GM19351 (cell line): ENCODE data around the gene FRMD4B.
A peak's percentile ranks its signal among the peaks of the same experiment; 100 is the strongest.
"Not testable (repeated sequence)": the region's sequence is repeated elsewhere in the genome, so short reads cannot be mapped to it uniquely, and the experiment has no call there.

Experiments
- ATAC-seq: cut with Tn5 transposase; IDR thresholded peaks from one replicate; pipeline ENCODE4 v1.9.1; 2021; ENCODE audit warnings: mild to moderate bottlenecking, moderate library complexity; ENCODE audit not compliant: unreplicated experiment

FRMD4B gene

DNA sequence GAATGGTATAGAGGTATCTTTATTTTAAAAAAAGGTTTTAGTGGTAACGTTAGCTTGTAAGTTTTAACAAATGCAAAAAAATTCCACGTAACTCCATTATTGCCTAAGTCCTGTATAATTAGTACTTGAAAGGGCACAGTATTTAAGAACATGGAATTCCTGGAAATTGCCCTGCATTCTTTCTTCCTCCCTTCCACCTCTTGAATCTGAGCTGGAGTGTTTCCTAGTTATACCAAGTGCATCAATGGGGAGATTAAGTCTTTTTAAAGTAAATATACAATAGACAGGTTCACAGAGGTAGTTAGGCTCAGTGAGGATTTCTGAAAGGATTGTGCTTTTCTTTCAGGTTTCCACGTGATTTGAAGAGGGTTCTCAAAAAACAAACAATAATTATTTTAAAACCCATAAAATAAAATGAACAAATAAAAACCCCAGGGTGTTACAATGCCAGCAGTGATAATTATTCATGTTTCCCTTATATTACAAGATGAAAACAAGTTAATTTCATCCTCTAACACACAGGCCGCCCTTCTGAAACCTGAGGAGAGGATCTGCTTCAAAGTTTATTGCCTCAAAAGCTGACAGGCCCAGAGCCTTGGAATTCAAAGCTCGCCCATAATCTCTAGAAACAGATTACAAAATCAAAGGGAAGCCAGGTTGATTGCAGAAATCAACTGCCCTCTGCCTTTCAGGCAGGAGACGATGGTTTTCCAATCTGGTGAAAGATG is 134.6 kb downstream of the FRMD4B start:
- ATAC-seq: no peak

DNA sequence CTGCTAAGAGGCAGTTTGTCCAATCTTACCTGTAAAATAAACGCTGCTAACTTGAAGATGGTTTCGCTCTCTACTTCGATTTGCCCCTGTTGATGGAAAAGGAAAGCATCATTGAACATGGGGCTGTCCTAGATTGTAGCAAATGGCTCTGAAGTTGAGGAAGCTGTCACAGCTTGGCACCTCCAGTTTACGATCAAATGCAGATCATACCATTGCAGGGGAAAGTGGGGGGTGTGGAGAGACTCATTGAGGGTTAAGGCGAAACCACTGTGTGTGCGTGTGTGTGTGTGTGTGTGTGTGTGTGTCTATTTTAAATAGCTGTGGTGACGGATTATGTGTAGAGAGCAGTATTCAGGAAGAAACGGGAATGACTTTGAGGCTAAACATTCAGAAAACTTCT is 135.9 kb downstream of the FRMD4B start:
- ATAC-seq: no peak

DNA sequence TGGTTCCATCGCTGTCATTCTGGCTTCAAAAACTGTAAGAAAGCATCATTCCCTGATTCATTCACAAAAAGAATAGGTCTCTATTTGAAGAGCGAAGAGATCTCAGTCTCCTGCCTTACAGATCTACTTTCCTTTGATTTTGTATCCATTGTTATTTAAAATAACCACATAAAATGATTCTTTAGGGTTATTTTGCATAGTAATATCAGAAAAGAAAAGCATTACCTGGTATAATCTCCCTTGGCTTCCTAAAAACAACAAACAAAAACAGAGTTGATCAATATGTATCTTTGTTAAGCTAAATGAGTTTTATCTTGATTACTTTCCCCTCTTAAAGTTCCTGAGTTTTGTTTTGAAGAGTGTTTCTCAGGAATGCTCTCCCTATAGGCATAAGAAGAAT is 136.9 kb downstream of the FRMD4B start:
- ATAC-seq: no peak

DNA sequence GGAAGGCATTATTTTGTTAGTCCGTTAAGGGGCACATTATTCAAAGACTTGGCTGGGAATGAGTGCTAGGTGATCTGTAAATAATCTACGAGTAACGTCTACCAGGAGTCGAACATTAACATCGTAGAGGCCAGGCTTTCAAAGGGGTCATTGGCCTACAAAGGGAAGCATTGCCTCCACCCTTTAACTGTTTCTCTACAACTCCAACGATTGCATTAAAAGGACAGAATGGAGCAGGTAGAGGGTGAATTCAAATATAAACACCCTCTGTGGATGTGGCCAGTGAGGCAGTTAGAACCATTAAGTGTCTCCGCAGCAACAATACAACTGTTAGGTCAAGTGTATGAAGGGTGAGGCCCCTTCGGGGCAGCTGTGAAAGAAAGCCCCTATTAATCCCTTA is 137.5 kb downstream of the FRMD4B start:
- no peak for ATAC-seq

DNA sequence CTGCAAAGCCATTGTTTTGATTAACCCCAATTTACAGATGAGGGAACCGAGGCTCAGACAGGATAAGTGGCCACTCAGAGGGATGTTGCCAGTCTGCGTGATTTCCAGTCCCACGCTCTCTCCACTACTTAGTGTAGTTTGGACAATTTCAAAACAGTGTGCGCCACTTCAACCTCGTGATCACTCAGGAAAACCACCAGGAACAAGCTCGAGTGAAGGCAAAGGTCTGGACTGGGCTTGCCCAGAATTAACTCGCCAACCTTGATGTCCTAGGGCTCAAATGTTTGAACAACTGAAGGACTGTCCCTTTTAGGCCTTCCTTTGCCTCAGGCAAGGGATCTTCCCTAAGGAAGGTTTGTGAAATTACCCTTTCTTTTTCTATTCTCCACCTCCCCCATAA is 139.3 kb downstream of the FRMD4B start:
- ATAC-seq: no peak

DNA sequence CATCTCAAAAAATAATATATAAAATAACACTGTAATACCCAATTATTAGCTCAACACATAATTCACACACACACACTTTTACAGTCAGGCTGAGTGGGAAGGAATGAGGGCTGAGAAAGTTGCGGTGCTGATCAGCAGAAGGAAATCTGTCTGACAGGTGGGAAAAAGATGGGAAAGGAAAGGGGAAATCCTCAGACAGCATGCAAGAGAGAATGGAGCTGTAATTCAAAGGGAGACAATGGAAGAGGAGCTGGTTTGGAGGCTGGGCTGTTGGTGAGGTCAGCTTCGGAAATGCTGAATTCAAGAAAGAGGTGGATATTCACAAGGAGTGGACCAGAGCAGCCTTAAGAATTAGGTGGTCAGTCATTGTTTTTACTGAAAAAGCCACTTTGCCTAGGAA is 141.8 kb downstream of the FRMD4B start:
- no peak for ATAC-seq

DNA sequence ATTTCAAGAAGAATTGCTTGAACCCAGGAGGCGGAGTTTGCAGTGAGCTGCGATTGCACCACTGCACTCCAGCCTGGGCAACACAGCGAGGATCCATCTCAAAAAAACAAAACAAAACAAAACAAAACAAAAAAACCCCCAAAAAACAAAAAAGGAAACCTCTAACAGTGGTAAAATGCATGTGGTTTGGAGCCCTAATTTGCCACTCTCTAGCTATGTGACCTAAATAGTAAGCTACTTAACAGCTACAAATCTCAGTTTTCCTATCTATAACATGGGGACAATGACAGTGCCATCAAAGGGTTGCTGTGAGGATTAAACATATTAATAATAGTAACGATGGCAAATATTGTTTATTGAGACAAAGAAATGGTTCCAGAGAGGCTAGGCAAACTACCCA is 144.1 kb downstream of the FRMD4B start:
- ATAC-seq: no peak

DNA sequence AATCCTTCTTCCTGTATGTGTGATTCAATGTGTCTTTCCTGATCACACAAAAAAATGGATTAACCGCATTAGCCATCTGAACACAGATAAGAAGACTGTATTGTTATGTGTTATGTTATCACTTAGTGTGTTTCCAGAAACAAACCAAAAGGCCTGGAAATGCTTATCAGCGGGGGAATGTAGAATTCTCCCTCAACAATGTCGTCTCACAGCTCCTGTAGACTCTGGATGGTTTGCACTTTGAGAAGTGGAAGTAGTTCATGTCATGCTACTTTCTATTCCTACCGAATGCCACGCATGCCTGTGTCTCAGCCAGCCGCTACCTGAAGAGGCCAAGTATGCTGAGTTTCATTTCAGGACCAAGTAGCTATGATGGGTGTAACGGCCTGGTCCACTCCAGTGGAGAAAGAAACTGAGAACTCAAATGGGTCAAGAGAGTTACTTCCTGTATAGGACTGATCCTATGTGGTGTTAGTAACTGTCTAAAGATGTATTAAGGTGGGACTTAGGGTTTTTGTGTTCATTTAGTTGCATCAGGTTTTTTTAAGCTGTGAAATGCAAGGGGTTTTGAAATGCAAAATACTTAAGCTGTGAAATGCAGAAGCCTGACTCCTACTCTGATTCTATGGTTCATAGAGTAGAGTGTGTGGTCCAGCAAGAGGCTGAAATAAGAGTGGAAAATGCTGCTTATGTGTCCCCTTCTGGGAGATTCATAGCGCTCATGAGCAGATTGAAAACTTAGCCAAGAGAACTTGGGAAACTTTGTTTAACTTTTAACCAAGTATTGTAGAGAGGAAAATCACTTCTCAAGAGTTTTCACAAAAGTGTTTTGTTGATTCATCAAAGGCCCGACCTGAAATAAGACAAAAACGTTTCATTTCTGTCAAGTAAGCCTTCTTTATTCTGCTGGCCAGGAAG is 145.0 kb downstream of the FRMD4B start:
- ATAC-seq: peak; percentile 84

DNA sequence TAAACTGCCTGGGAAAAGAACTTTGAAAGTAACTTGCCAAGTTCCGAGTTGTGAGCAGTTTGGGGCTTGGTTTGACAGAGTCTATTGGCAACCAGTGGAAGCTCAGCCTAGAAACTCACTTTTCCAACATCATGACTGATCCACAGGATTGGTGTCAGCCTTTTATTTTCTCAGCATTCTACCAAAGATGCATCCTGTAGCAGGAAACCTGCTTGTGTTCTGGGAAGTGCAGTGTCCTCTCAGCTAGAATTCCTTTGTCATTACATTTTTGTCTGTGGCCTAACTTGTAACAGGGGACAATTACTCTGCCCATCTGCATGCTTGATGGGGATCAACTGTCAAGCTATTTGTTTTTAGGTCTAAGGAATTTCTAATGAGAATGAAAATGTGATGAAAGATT is 146.8 kb downstream of the FRMD4B start:
- ATAC-seq: no peak

DNA sequence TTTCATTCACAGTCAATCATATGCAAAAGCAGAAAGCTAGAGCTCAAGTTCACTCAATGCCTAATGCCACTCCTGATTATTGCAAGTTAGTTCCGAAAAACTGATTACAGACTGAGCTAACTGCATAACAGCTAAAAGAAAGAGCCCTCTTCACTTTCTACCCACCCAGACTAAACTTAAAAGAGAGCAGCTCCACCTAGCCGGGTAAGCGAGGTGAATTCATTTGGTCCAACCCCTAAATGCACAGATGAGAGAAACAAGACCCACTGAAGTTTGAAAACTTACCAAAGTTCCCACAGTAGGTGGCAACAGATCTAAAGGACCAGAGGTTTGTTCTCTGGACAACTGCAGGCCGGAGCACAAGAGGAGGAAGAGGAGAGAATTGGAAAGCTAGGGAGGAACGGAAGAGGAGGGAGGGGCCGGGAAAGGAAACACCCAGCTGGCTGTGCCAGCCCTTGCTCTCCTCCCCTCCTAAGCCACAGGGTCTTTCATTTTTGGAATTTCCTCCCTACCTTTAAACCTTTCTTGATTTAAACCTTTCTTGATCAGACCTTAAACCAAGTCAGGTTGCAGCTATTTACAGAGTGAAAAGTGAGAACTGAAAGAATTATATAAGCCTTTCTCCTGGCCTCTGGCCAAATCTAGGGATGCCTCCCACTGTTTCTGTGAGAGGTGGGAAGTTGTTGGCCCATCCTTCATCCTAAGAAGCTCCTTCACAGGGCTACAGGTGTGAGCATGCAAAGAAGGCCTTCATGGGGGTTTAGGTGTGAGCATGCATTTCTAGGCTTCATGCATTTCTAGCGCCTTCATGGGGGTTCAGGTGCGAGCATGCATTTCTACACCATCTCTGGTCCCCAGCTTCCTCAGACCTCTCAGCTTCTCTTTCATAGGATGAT is 148.8 kb downstream of the FRMD4B start:
- ATAC-seq: no peak

DNA sequence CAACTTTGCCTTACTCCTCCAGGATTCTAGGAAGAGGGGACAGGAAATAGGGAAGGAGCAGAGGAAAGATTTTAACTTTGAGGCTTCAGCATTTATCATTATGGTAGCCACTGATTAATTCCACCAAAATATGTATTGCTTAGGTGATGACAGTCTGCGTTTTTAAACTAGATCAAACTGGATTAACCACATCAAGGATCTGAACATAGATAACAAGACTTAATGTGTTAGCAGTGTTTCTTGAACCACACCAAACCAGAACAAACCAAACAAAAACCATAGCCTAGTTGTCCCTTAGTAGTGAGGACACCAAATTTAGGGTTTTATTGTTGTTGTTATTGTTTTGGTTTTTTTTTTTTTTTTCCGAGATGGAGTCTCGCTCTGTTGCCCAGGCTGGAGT is 150.0 kb downstream of the FRMD4B start:
- no peak for ATAC-seq

DNA sequence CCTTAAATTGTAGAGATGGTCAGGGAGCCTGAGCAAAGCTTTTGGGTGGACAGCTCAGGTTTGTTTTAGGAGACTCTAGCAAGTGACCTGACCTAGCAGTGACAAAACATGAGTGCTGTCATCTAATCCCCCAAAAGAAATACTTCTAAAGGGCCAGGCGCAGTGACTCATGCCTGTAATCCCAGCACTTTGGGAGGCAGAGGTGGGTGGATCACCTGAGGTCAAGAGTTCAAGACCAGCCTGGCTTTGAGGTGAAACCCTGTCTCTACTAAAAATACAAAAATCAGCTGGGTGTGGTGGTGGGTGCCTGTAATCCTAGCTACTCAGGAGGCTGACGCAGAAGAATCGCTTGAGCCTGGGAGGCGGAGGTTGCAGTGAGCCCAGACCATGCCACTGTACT is 150.7 kb downstream of the FRMD4B start:
- not testable (repeated sequence) for ATAC-seq

DNA sequence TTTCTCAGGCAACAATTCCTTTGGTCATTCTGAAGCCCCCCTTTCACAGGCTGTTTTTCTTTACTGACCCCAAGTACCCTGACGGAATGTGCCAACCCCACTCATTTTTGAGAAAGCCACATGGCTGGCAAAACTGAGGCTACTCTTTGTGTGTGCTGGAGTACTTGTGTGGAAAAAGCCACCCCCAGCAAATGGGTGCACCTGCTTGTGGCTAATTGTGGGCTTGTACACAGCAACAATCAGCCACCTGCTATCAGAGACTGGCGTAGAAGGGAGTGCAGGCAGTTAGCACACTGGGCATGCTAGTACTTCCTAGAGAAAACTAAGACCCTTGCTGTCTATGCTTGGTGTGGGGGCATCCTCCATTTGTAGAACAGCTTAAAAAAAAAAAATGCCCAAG is 153.4 kb downstream of the FRMD4B start:
- ATAC-seq: no peak

DNA sequence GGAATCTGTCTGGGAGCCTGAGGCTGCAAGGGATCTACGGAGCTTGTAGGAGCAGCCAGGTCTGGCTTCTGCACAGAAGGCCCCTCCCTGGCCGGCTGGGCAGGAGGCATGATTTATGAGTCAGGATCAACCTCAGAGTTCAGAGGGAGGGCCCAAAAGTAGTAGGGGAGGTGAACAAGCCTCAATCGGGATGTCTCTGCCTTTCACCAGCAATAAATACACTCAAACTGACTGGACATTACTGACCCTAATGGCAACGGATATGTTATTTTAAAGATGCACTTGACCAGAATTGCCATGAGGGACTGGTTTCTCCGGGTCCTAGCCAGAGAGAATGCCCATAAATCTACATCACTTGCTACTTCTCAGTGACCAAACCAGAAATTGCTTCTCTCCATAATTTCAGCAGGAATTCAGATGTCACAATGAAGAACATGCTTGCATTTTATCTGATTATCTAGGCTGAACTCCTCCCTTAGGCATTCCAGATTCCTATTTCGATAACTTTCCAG is 153.9 kb downstream of the FRMD4B start:
- ATAC-seq: no peak

DNA sequence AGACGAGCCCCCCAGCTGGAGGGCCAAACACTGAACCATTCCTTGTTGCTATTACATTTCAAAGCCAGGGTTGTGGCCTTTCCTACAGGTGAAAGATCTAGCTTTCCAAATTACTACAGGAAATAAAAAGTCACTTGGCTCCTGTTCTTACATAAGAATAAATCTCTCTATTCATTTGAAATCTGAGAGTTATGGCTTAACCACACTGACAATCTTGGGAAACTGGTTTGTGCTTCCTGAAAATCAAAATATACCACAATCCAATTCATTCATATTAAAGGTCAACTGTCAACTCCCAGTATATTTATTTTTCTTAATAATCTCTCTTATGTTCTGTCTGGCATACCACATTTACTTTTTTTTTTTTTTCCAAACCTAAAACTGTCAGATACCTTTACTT is 159.8 kb downstream of the FRMD4B start:
- no peak for ATAC-seq

DNA sequence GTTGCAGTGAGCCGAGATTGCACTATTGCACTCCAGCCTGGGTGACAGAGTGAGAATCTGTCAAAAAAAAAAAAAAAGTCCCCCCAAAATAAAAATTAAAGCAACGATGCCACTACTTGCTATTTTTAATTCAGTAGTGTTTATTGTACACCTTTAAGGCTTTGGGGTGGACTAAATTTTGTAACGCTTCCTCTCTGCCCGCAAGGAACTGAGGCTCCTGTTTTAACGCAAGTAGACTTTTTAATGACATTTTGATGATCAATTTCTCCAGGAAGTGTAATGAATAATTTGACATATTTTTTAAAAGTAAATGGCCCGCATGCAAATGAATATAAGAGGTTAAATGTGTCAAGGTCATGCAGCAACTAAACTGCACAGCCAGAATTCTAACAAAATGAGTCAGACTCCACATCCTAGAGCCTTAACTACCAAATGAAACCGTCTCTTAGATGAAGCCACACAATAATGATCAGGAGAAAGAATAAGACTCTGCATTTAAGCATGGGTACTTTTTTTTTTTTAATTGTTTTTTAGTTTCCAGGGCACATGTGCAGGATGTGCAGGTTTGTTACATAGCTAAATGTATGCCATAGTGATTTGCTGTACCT is 166.7 kb downstream of the FRMD4B start:
- ATAC-seq: no peak

DNA sequence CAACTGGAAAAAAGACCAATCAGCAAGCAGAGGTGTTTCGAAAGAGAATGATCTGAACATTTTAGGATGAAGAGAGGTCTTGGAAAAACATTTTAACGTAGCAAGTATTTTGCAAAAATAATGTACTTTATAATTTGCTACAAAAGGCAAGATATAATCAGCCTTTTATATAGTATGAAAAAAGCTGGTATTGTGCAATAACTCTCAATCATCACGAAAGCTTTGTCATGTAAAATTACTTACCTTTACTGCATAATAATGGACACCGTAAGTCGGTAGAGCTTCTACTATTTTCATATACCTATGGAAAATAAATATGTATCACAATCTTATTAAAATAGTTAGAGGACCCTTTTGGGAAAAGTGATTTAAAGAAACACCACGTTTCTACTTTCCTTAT is 167.8 kb downstream of the FRMD4B start:
- ATAC-seq: no peak

DNA sequence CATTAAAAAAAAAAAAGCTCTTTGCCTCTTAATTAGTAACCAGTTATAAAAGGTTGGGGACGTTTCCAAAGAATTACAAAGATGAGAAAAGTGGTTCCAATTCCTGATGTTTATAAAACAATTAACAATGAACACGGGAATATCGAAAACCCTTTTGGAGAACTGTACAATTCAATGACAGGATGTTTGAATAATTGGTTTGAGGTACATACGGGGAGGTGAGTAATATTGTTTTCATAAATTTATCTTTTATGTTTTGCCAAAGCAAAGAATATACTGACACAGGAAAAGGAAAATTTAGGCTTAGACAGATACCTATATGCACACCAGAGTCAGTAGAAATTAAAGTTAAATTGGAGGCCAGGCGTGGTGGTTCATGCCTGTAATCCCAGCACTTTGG is 168.9 kb downstream of the FRMD4B start:
- no peak for ATAC-seq

DNA sequence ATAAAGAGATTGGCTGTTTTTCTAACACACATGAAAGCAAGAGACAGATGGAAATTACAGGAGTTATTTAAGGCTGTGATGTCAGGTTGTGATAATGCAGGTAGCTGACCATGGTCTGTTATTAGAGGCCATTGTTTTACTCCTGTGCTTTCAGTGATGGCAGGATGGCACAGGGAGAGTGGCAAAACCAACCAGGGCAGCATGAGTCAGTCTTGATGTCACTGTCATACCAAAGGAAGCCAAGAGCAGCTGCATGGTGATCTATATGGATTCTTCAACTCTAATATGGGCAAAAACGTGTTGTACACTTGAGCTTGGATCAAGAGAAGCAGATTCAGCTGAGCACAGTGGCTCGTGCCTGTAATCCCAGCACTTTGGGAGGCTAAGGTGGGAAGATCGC is 171.6 kb downstream of the FRMD4B start:
- no peak for ATAC-seq

DNA sequence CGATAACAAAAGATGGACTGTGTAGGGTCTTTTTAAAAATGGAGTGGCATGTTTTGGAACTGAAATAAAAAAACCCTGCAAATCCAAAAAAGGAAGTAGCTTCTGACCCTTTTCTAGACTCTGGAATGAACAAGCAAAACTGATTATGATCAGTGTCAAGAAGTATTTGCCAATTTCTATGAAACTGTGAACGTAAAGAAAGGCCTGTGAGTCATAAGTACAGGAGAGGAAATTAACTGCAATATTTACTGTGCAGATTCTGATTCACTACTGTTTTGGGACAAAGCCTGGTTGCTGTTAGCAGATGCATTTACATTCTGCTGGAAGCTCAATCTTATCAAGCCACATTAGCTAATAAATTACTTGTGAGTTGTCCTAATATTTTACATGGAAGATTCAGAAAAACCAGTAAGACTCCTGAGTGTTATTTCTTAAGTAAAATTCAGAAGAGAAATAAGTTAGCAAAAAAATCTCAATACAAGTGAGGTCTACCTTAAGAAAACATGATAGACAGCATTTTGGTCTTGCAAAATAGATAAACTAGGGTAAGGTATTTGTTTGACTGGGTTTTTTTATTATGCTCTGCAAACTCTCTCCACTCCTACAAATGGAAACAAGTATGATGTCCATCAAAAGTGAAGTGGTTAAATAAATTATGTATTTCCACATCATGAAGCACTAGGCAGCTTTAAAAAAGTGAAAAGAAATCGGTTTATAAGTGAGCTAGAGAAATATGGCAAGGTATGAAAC is 173.3 kb downstream of the FRMD4B start:
- ATAC-seq: peak; percentile 92
